HG03575 (cell line): ENCODE measurements around the gene ZNFX1.
"Not testable (repeated sequence)": the region's sequence is repeated elsewhere in the genome, so short reads cannot be mapped to it uniquely, and the experiment has no call there.

Experiments used
- ATAC-seq: cut with Tn5 transposase; IDR thresholded peaks from one replicate; pipeline ENCODE4 v1.9.1; 2021; ENCODE audit not compliant: unreplicated experiment, insufficient number of reproducible peaks, low FRiP score; ENCODE audit errors: extremely low read depth

The ZNFX1 gene

GRCh38 chr20:49278036-49278817 is at the start of gene ZNFX1:
TSS of gene ZNFX1 (minus strand) at chr20:49278057. CDS start at chr20:49275839, 2,218 bp downstream.
- ATAC-seq, result peak; percentile 37

GRCh38 chr20:49326026-49326425 is 48.2 kb upstream of the ZNFX1 start:
- ATAC-seq, result no peak

GRCh38 chr20:49324306-49324705 is 46.4 kb upstream of the ZNFX1 start:
- no peak for ATAC-seq

DNA sequence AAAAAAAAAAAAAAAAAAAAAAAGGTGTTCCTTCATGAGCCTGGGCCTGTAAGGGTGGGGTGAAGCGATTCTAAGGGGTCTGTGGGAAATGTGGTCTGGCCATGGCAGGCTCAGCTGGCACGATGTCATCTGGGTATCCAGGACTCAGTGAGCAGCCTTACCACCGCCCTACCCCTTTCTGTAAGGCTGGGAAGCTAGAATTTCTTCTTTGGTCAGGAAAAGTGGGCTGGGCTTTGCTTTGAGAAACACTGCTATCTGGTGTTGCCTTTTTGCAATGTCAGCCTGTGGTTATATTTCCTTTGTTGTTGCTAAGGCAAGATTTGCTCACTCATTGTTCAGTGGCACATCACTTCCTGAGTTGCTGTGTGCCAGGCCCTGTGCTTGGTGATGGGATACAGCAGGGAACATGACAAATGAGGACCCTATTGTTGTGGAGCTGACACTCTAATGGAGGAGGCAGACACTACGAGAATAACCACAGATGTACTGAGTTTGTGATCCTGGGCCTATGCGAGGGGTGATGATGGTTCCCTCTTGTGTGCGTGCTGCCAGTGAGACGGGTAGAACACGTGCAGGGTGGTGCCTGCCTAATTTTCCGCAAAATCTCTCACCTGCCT is 45.9 kb upstream of the ZNFX1 start:
- ATAC-seq, result no peak

DNA sequence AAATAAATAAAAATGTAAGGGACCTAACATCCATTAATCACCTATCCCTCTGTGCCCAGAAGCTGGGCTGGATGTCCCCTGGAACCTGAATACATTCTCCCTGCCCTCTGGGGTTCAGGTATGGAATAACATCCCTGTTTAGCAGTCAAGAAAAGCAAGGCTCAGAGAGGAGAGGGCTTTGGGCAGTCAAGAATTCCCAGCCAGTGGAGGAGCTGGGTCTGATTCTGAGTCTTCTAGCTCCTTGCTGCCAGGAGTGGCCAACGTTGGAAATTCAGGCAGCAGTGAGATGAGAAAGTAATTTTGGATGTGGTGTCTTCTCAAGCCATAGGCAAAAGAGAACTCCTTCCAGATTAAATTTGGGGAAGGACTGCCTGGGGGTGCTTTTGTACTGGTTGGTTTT is 42.6 kb upstream of the ZNFX1 start:
- ATAC-seq, result no peak

- no peak for ATAC-seq
Measured at GRCh38 chr20:49319208-49319809, 41.5 kb upstream of the ZNFX1 start.

DNA sequence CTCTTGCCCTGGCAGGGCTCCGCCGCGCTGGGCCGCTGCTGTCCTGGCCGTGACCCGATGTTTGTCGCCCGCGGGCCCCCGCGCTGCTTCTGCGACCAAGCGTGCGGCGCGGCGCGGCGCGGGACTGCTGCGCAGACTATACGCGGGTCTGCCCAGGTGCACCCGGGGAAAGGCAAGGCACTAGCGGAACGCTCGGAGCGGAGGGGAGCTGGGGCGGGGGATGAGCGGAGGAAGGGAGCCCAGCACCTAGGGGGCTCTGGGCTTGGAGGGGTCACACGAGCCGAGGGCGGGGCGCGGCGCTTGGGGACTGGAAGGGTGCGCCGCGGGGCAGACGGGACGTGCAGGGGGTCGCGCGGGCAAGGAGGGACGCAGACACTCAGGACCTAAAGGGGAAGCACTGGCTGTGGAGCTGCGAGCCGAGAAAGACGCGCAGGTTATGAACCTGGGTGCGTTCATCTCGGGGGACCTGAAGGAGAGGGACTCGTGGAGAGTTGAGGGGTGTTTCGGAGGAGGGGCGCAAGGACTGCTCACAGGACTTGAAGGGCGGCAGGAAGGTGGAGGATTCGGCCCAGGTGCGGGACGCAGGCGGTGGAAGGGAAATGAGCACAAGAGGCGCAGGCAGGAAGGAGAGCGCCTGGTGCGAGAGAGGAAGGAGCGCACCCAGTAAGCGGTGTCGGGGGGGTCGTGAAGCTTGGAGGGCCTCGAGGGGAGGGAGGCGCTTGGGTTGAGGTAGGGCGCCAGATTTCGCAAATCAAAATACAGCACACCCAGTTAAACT is 40.8 kb upstream of the ZNFX1 start:
- no peak for ATAC-seq

GRCh38 chr20:49318091-49318429 is 40.2 kb upstream of the ZNFX1 start:
- no peak for ATAC-seq

- no peak for ATAC-seq
Measured at GRCh38 chr20:49316704-49317103, 38.8 kb upstream of the ZNFX1 start.

DNA sequence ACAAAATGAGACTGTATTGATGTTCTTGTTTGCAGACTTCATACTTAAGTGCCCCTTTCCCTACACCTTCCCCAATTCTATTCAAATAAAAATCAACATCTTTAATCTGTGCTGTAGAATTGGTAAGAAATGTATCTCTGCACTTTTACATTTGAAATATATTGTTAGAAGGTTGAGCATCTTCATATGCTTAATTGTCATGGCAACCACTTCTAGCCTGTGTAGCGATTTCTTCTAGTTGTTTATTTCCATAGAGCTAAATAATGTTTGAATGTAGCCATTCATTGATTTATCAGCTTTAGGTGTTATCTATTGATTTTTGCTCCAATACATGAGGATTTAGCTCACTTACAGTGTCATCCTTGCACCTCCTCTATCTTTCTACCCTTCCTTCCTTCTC is 37.7 kb upstream of the ZNFX1 start:
- ATAC-seq, result no peak

DNA sequence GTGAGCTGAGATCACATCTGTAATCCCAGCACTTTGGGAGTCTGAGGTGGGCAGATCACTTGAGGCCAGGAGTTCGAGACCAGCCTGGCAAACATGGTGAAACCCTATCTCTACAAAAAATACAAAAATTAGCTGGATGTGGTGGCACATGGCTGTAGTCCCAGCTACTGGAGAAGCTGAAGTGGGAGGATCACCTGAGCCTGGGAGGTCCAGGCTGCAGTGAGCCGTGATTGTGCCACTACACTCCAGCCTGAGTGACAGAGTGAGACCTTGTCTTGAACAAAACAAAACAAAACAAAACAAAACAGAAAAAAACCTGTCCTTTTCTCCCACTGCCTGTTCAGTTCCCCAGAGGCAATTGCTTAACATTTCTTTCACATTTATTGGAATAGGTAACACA is 36.2 kb upstream of the ZNFX1 start:
- ATAC-seq, result not testable (repeated sequence)

DNA sequence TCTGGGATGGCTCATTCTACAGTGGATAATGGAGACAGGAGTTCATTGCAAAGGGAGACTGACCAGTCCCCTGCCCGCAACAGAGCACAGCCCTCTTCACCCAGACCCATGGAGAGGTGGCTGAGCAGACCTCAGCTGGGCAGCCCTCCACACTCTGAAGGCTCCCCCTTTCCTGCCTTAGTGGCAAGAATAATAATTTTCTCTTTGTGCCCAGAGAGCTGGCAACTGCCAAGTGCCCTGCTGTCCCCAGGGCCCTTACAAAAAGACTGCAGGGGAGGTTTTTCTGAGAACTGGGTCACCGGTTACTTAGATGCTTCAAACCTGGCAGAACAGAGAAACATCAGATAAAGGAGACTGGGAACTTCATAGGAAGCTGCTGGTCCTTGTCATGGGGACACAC is 35.4 kb upstream of the ZNFX1 start:
- no peak for ATAC-seq

DNA sequence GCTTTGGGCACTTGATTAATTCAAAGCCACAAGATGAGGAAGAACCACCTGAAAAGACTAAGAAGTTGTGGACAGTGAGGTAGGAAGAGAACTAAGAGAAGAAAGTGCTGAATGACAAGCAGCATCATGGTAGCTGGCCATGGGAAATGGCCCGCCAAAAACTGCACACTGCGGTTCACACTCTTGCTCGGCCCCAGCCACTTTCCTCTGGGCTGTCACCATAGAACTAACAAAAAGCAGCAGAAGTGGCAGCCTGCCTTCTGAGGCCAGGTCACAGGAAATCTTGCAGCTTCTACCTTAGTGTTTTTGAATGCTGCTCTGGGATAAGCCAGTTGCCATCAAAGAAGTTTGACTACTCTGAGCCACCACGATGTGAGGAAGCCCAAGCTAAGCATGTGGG is 34.8 kb upstream of the ZNFX1 start:
- ATAC-seq, result no peak

DNA sequence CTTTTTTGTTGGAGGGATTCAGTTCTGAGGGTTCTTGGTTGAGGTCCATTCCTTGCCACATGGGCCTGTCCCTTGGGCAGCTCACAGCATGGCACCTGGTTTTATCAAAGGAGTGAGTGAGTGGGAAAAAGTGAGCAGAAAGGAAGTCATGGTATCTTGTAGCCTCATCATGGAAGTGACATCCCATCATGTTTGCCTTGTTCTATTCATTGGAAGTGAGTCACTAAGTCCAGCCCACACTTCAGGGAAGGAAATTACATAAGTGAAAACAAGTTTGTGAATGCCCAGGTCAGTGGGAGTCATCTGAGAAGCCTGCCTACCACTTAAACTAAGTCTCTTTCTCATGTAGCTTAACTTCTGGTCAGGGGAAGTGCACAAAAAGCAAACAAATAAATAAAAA is 32.8 kb upstream of the ZNFX1 start:
- no peak for ATAC-seq

DNA sequence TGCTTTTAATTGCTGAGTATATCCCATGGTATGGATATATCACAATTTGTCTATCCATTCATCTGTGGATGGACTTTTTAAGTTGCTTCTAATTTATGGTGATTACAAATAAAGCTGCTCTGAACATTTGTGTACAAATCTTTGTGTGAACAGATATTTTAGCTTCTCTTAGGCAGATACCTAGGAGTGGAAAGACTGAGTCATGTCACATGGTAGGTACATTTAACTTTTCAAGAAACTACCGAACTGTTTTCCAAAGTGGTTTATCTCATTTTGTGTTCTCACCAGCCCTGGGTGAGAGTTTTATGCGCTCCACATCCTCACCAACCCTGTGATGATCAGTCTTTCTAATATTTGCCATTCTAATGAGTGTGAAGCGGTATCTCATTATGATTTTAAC is 31.0 kb upstream of the ZNFX1 start:
- no peak for ATAC-seq

DNA sequence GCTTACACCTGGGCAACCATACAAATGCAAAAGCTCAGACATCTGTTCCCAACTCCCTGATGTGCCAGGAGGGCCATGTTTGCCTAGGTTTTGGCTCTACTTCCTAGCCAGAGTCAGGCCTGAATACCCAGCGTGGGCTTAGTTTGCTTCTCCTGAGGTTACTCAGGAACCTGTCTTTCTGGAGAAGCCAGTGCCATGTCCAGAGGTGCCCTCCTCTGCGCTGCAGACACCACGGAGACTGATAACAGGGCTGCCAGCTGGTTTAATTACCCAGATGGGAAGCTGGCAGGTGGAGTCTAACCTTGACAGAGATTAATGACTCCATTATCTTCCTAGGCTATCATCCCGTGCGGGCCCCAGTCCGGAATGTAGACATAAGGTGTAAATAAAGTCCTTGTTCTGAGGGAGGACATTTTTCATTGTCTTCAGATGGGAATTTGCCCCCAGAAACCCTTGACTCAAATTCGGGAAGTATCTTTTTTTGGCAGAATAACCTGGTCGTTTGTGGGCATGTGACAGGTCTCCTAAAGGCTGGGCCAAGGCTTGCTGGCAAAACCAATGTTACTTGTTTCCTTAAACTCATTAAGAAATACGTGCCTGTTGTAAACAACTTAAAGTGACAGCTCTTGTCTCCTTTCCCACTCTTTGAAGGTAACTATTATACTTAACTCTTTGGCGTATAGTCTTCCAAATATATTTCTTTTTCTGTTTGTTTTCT is 29.2 kb upstream of the ZNFX1 start:
- no peak for ATAC-seq

- no peak for ATAC-seq
Measured at GRCh38 chr20:49303065-49303552, 25.3 kb upstream of the ZNFX1 start.

DNA sequence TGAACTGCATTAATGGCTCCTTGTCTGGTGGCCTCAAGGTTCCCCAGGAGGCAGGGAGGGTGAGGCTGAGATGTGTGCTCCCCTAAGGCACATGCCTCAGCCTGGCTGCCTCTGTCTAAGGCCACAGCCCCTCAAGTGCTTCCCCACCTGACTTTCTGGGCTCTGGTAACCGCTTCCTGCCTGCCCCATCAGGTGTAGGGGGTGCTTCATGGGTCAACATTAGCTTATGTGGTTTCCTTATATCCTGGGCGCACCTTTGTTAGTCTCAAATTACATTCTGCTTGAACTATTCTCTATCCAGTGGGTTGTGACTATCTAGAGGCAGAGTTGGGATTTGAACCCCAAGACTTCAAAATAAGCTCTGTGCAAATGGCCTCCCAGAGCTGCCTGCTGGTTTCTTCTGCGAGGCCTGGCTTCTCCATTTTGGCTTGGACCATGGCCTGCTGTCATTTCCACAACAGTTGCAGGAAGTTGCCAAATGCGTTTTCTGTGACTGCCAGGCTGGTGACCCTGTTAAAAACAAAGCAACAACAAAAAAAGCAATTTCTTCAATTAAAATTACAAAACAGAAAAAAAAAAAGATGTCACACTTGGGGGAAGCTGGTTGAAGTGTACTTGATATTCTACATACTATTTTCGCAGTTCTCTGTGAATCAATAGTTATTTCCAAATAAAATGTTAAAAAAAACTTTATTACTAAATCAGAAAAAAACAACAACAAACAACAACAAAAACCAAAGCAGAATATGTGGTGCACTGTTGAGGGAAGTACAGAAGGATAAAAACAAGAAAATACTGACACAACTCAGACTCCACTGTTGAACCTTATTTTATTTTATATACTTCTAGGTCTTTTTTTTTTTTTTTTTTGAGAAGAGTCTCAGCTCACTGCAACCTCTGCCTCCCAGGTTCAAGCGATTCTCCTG is 20.0 kb upstream of the ZNFX1 start:
- ATAC-seq, result no peak
